Measurements from ENCODE around the gene DKK3. TPM values are rescaled to one million over a fixed set of nuclear protein-coding genes. Genes with fewer than 3 reads are reported as not detected.
A peak's percentile ranks its signal among the peaks of the same experiment; 100 is the strongest.

Gene DKK3
- polyA plus RNA-seq, 2 of the 4 experiments (the other 2 are of a cell fraction): 18.4 to 20.8 TPM

DNA sequence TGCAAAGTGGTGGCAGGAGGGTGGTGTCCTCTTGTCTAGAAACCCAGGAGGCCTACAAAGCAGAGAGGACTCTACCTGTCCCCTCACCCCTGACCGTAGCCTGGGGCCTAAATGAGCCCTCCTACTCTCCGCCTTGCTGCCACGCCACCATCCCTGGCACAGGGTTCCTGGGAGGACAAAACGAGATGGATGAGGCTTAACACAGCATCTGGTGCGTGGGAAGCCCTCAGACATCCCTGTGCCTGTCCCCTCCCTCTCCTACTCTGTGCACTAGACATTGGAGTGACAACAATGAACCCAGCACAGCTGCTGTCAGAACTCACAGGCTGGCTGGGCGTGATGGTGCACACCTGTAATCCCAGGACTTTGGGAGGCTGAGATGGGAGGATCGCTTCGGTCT is 36.4 kb upstream of the DKK3 start (continued):
- TF ChIP-seq, protein P1, sequence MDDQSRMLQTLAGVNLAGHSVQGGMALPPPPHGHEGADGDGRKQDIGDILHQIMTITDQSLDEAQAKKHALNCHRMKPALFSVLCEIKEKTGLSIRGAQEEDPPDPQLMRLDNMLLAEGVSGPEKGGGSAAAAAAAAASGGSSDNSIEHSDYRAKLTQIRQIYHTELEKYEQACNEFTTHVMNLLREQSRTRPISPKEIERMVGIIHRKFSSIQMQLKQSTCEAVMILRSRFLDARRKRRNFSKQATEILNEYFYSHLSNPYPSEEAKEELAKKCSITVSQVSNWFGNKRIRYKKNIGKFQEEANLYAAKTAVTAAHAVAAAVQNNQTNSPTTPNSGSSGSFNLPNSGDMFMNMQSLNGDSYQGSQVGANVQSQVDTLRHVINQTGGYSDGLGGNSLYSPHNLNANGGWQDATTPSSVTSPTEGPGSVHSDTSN (IDR thresholded peaks at IDR 0.05): no peak
- TF ChIP-seq KDM5A (IDR thresholded peaks at IDR 0.05) (no peak), SMC3 (IDR thresholded peaks at IDR 0.05) (no peak), EHF (CRISPR knock-in tag; IDR thresholded peaks at IDR 0.05) (no peak)
- TF ChIP-seq, protein P2, sequence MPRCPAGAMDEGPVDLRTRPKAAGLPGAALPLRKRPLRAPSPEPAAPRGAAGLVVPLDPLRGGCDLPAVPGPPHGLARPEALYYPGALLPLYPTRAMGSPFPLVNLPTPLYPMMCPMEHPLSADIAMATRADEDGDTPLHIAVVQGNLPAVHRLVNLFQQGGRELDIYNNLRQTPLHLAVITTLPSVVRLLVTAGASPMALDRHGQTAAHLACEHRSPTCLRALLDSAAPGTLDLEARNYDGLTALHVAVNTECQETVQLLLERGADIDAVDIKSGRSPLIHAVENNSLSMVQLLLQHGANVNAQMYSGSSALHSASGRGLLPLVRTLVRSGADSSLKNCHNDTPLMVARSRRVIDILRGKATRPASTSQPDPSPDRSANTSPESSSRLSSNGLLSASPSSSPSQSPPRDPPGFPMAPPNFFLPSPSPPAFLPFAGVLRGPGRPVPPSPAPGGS (IDR thresholded peaks at IDR 0.05): no peak

DNA sequence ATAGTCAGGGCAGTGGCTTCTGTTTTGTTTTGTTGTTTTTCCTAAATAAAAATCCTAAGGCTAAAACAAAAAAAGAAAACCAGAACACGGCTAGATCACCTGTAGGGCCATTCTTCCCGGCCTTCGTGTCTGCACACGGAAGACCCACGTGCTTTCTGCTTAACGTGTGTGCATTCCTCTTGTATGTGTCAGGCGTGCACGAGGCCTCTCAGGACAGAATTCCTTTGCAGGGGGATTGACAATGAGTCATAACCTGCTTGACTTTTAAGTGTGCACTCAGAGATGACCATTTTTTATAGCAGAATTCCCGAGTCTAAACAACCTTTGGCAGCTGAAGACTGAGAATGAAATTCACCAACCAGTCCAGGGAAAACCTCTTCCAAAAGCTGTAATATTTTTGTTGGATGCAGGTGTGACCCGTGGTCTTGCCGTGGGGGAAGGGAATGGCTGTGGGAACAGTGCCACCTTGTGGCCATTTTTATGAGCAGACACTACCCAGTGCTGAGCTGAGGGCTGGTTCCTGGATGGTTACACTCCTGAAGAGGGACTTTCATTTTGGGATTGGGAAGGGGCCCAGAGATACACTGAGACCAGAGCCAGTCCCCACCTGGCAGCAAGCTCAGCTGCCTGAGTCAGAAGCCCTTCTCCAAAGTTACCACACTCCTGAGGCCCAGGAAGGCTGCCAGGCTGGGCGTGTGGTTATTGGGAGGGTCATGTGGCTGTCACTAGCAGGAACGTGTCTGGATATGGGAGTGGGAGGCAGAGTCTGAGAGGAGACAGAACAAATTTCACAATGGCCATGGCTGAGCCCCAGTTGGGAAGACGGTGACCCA is 35.7 kb upstream of the DKK3 start:
- Histone ChIP-seq H3K27ac (peak overlapping the region; percentile 85 to 86), H3K4me3 (no peak overlapping the region), H3K4me1 (peaks cover 44% of the 10 kb centered on the region), H3K9me3 (peaks cover 3% of the 10 kb centered on the region; the same call in 1 of the 3 replicates), H3K4me2 (peak overlapping the region; percentile 76)
- ChIA-PET POLR2A (interaction anchor here (0.7 to 1.2 kb wide), 3 partner anchors 67 to 203 kb away, joined by 3 to 4 read pairs (median 3); no protein-coding TSS in a partner anchor), CTCF (interaction anchor here (0.5 to 21.4 kb wide), 82 partner anchors 8 to 1274 kb away, joined by 3 to 664 read pairs (median 5); partner anchors contain the start of gene GALNT18)
- WGBS (ENCODE audit: missing lambda C conversion rate): 7% methylated on average over 14 of the region's 14 CpGs
- DNase-seq (ENCODE audit: low read depth in 1 of 2, low spot score in 1 of 2) (peak; percentile 80 to 91), ATAC-seq (peak; percentile 88 to 91), FAIRE-seq (peak; percentile 23)
- TF ChIP-seq RCOR1 (IDR thresholded peaks at IDR 0.05; ENCODE audit: low read depth, low read length) (no peak), CBX8 (IDR thresholded peaks at IDR 0.05) (no peak), FOXS1 (CRISPR knock-in tag; IDR thresholded peaks at IDR 0.05) (peak; percentile 91), MYC (IDR thresholded peaks at IDR 0.05; ENCODE audit: borderline replicate concordance, low read length) (peak; percentile 92), ZNF302 (CRISPR knock-in tag; IDR thresholded peaks at IDR 0.05) (no peak), TP53 (CRISPR knock-in tag; IDR thresholded peaks at IDR 0.05) (no peak), CHD2 (IDR thresholded peaks at IDR 0.05; ENCODE audit: low read length, partially characterized antibody) (peak; percentile 26), HOXB5 (CRISPR knock-in tag; IDR thresholded peaks at IDR 0.05) (peak; percentile 85), SREBF2 (IDR thresholded peaks at IDR 0.05) (no peak), FOSL2 (IDR thresholded peaks at IDR 0.05) (peak; percentile 95), FOSL2 (CRISPR knock-in tag; IDR thresholded peaks at IDR 0.05) (peak; percentile 97), JUN (IDR thresholded peaks at IDR 0.05) (peak; percentile 75 to 82; a peak in 4 of 5 replicates), EP300 (IDR thresholded peaks at IDR 0.05) (peak; percentile 18 to 53; a peak in 2 of 5 replicates), MAZ (IDR thresholded peaks at IDR 0.05; ENCODE audit: borderline replicate concordance, low read depth, low read length) (peak; percentile 61; the same call in 1 of the 2 replicates), HDAC2 (IDR thresholded peaks at IDR 0.05) (no peak)
- TF ChIP-seq, protein P3, sequence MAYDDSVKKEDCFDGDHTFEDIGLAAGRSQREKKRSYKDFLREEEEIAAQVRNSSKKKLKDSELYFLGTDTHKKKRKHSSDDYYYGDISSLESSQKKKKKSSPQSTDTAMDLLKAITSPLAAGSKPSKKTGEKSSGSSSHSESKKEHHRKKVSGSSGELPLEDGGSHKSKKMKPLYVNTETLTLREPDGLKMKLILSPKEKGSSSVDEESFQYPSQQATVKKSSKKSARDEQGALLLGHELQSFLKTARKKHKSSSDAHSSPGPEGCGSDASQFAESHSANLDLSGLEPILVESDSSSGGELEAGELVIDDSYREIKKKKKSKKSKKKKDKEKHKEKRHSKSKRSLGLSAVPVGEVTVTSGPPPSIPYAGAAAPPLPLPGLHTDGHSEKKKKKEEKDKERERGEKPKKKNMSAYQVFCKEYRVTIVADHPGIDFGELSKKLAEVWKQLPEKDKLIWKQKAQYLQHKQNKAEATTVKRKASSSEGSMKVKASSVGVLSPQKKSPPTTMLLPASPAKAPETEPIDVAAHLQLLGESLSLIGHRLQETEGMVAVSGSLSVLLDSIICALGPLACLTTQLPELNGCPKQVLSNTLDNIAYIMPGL (CRISPR knock-in tag; IDR thresholded peaks at IDR 0.05; ENCODE audit: borderline replicate concordance): no peak
- TF ChIP-seq, protein P4, sequence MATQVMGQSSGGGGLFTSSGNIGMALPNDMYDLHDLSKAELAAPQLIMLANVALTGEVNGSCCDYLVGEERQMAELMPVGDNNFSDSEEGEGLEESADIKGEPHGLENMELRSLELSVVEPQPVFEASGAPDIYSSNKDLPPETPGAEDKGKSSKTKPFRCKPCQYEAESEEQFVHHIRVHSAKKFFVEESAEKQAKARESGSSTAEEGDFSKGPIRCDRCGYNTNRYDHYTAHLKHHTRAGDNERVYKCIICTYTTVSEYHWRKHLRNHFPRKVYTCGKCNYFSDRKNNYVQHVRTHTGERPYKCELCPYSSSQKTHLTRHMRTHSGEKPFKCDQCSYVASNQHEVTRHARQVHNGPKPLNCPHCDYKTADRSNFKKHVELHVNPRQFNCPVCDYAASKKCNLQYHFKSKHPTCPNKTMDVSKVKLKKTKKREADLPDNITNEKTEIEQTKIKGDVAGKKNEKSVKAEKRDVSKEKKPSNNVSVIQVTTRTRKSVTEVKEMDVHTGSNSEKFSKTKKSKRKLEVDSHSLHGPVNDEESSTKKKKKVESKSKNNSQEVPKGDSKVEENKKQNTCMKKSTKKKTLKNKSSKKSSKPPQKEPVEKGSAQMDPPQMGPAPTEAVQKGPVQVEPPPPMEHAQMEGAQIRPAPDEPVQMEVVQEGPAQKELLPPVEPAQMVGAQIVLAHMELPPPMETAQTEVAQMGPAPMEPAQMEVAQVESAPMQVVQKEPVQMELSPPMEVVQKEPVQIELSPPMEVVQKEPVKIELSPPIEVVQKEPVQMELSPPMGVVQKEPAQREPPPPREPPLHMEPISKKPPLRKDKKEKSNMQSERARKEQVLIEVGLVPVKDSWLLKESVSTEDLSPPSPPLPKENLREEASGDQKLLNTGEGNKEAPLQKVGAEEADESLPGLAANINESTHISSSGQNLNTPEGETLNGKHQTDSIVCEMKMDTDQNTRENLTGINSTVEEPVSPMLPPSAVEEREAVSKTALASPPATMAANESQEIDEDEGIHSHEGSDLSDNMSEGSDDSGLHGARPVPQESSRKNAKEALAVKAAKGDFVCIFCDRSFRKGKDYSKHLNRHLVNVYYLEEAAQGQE (IDR thresholded peaks at IDR 0.05): no peak
- TF ChIP-seq, protein P5, sequence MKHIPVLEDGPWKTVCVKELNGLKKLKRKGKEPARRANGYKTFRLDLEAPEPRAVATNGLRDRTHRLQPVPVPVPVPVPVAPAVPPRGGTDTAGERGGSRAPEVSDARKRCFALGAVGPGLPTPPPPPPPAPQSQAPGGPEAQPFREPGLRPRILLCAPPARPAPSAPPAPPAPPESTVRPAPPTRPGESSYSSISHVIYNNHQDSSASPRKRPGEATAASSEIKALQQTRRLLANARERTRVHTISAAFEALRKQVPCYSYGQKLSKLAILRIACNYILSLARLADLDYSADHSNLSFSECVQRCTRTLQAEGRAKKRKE (CRISPR knock-in tag; IDR thresholded peaks at IDR 0.05; ENCODE audit: low read depth): peak; percentile 93
- TF ChIP-seq, protein P6, sequence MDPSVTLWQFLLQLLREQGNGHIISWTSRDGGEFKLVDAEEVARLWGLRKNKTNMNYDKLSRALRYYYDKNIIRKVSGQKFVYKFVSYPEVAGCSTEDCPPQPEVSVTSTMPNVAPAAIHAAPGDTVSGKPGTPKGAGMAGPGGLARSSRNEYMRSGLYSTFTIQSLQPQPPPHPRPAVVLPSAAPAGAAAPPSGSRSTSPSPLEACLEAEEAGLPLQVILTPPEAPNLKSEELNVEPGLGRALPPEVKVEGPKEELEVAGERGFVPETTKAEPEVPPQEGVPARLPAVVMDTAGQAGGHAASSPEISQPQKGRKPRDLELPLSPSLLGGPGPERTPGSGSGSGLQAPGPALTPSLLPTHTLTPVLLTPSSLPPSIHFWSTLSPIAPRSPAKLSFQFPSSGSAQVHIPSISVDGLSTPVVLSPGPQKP (IDR thresholded peaks at IDR 0.05; ENCODE audit: low read depth, low read length): no peak
- TF ChIP-seq, protein P7, sequence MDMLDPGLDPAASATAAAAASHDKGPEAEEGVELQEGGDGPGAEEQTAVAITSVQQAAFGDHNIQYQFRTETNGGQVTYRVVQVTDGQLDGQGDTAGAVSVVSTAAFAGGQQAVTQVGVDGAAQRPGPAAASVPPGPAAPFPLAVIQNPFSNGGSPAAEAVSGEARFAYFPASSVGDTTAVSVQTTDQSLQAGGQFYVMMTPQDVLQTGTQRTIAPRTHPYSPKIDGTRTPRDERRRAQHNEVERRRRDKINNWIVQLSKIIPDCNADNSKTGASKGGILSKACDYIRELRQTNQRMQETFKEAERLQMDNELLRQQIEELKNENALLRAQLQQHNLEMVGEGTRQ (IDR thresholded peaks at IDR 0.05): peak; percentile 48; the same call in 1 of the 2 replicates
- TF ChIP-seq, protein P8, sequence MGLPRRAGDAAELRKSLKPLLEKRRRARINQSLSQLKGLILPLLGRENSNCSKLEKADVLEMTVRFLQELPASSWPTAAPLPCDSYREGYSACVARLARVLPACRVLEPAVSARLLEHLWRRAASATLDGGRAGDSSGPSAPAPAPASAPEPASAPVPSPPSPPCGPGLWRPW (IDR thresholded peaks at IDR 0.05): no peak

All from A549 (cell line).